ENCODE data around the gene ZNF440. TPM values are rescaled to one million over a fixed set of nuclear protein-coding genes. Genes with fewer than 3 reads are reported as not detected.
"Not testable (repeated sequence)": the region's sequence is repeated elsewhere in the genome, so short reads cannot be mapped to it uniquely, and the experiment has no call there.

ZNF440 gene
- total RNA-seq, 4 donors from 2014 or later, result 7.1 to 13.9 (median 9.2) TPM

DNA sequence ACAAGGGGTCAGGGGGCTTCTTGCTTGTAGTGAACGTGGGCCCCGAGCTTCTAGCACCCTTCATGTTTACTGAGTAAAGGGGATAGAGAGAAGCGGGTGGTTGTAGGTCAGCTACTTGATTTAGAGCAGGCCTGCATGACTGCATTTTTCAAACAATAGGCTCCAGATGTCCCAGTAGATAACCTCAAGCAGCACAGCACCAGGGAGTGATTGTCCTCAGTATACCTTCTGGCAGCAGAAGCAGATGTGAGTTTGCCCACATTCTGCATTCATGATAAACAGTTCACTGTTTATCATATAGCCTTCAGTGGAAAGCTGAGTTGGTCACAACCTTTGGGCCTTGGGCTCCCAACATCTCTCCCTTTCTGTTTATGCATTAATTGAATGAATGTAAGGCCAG, 39.3 kb downstream of the ZNF440 start:
- no peak for DNase-seq (ENCODE audit: low spot score)
- TF ChIP-seq, protein P1, sequence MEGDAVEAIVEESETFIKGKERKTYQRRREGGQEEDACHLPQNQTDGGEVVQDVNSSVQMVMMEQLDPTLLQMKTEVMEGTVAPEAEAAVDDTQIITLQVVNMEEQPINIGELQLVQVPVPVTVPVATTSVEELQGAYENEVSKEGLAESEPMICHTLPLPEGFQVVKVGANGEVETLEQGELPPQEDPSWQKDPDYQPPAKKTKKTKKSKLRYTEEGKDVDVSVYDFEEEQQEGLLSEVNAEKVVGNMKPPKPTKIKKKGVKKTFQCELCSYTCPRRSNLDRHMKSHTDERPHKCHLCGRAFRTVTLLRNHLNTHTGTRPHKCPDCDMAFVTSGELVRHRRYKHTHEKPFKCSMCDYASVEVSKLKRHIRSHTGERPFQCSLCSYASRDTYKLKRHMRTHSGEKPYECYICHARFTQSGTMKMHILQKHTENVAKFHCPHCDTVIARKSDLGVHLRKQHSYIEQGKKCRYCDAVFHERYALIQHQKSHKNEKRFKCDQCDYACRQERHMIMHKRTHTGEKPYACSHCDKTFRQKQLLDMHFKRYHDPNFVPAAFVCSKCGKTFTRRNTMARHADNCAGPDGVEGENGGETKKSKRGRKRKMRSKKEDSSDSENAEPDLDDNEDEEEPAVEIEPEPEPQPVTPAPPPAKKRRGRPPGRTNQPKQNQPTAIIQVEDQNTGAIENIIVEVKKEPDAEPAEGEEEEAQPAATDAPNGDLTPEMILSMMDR (IDR thresholded peaks at IDR 0.05), result no peak
- ATAC-seq (ENCODE audit: low FRiP score), result no peak

DNA sequence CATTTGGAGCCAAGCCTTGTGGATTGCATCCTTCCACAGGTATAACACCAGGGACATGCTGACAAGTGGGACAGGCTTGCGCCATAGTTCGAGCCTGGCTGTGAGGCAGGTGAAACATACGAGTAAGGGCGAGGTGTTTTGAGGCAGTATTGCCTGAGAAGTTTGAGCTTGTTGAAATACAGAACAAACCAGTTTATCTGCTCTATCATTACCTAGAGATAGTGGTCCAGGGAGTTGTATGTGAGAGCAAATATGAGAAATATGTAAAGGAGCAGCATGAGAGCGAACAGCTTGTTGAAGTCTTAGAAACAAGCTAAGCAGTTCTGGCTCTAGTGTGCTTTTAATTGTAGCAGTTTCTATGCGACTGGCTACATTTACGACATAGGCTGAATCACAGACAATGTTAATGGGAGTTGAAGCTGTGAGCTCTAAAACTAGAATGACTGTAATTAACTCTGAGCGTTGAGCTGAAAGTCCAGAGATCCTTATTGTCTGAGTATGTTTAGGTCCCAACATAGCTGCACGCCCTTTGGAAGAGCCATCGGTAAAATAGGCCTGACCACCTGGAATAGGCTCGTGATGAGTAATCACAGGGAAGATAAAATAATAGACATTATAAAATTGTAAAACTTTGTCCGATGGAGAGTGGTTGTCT, 42.6 kb downstream of the ZNF440 start:
- no peak for DNase-seq (ENCODE audit: low spot score)
- TF ChIP-seq, protein P1 (IDR thresholded peaks at IDR 0.05), result no peak
- ATAC-seq (ENCODE audit: low FRiP score), result no peak

DNA sequence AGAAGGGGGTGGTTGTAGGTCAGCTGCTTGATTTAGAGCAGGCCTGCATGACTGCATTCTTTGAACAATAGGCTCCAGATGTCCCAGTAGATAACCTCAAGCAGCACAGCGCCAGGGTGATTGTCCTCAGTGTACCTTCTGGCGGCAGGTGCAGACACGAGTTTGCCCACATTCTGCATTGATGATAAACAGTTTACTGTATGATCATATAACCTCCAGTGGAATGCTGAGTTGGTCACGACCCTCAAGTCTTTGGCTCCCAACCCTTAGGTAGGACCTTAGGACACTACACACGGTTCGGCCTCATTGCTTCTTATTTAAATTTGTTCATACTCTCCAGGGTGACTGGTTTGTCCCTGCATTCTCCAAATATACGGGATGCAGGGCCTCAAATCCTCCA, 46.6 kb downstream of the ZNF440 start:
- DNase-seq (ENCODE audit: low spot score) (no peak), ATAC-seq (ENCODE audit: low FRiP score) (no peak)
- TF ChIP-seq, protein P1 (IDR thresholded peaks at IDR 0.05), result no peak

DNA sequence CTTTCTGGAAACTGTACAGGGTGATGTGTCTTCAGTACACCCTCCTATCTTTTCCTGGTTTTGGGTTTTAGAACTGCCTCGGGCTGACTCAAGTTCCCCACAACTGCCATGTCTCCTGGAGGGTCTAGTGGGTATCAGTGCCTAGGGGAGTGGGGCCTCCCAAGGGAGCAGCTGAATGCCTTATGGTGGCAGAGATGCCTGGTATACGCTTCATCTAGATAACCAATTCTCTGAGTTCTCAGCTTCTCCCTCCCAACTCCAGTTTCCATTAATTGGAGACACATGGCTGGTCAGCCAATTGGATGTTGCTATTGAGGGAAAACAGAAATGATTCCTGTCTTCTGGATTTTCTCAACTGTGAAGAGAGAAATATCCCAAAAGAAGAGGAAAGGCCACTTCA, 47.2 kb downstream of the ZNF440 start:
- ATAC-seq (ENCODE audit: low FRiP score) (no peak), DNase-seq (ENCODE audit: low spot score) (no peak)
- TF ChIP-seq, protein P1 (IDR thresholded peaks at IDR 0.05), result no peak

DNA sequence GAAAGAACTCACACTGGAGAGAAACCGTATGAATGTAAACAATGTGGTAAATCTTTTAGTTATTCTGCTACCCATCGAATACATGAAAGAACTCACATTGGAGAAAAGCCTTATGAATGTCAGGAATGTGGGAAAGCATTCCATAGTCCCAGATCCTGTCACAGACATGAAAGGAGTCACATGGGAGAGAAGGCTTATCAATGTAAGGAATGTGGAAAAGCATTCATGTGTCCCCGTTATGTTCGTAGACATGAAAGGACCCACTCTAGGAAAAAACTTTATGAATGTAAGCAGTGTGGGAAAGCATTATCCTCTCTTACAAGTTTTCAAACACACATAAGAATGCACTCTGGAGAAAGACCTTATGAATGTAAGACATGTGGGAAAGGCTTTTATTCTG, 53.7 kb downstream of the ZNF440 start:
- ATAC-seq (ENCODE audit: low FRiP score); DNase-seq (ENCODE audit: low spot score): not testable (repeated sequence)

DNA sequence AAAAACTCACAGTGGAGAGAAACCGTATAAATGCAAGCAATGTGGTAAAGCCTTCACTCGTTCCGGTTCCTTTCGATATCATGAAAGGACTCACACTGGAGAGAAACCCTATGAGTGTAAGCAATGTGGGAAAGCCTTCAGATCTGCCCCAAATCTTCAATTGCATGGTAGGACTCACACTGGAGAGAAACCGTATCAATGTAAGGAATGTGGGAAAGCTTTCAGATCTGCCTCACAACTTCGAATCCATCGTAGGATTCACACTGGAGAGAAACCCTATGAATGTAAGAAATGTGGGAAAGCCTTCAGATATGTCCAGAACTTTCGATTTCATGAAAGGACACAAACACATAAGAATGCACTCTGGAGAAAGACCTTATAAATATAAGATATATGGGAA, 54.1 kb downstream of the ZNF440 start:
- ATAC-seq (ENCODE audit: low FRiP score) (no peak), DNase-seq (ENCODE audit: low spot score) (no peak)
- TF ChIP-seq, protein P1 (IDR thresholded peaks at IDR 0.05), result no peak

DNA sequence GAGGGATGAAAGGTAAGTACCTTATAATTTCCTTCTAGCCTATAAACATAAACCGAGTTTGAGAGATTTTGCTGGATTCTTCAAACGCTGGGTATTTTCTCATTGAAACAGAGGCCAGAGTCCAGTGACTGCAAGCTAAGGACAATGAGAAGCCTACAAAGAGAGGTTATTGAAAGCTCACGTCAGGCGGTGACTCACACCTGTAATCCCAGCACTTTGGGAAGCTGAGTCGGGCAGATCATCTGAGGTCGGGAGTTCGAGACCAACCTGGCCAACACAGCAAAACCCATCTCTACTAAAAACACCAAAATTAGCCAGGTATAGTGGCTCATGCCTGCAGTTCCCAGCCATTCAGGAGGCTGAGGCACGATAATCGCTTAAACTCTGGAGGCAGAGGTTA, 58.6 kb downstream of the ZNF440 start:
- TF ChIP-seq, protein P1 (IDR thresholded peaks at IDR 0.05), result no peak
- ATAC-seq (ENCODE audit: low FRiP score), result no peak
- DNase-seq (ENCODE audit: low spot score), result no peak

Measured in omental fat pad (tissue), 4 donors.